Measurements from ENCODE around the gene PSMG1. TPM values are rescaled to one million over a fixed set of nuclear protein-coding genes. Genes with fewer than 3 reads are reported as not detected.

PSMG1 gene
- total and polyA plus RNA-seq, 9 of the 15 experiments (the other 6 are each of a cell fraction or from before 2014, with no cell fraction given): 54.5 to 427 (median 328) TPM

DNA sequence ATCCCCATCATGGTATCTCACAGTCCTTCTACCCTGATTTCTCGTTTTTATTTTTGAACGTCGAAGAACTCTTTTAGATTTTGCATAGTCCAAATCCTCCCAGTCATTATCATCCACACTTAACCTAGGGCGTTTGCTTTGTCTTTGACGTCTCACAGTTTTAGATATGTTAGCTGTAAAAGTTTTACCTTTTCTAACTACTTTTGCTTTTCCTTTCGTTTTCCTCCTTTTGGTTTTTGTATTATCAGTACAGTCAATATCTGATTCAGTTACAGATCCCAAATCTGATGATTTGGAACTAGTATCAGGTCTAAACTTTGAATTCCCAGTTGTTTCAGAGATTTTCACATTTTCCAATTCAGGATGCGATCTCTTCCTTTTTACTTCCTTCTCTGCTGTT lies 13.1 kb upstream of the PSMG1 start:
- no peak for DNase-seq (ENCODE audit: extremely low read depth in 1 of 4, low spot score in 3 of 4)
- intact Hi-C loops (cut with micrococcal nuclease) (no loop called here), in situ Hi-C loops (cut with MboI) (no loop called here)
- Histone ChIP-seq H4K20me1 (replicated peaks; ENCODE audit: control insufficient read depth, insufficient read depth, low read length) (no peaks in the 10 kb centered on the region), H3K27me3 (ENCODE audit: control insufficient read depth in 2 of 2, insufficient read depth in 2 of 2, low read length in 2 of 2) (no peaks in the 10 kb centered on the region), H3K36me3 (ENCODE audit: control insufficient read depth, insufficient read depth, low read length) (peaks cover 77% of the 10 kb centered on the region), H3K4me1 (replicated peaks in 1 of 2; ENCODE audit: control insufficient read depth in 2 of 2, insufficient read depth in 2 of 2, low read length in 2 of 2) (no peaks in the 10 kb centered on the region), H3K9me3 (replicated peaks; ENCODE audit: control insufficient read depth, insufficient read depth, low read depth, low read length) (no peaks in the 10 kb centered on the region), H3K4me3 (no peak overlapping the region), H3K9me1 (ENCODE audit: control insufficient read depth, insufficient read depth, low read length) (no peaks in the 10 kb centered on the region), H3K4me2 (ENCODE audit: insufficient read depth, low read length) (no peak overlapping the region), H3K9ac (ENCODE audit: insufficient read depth in 1 of 2, low read depth in 2 of 2, low read length in 2 of 2) (no peak overlapping the region), H3K27ac (ENCODE audit: extremely low read depth, low read depth, low read length) (no peak overlapping the region), H3K79me2 (ENCODE audit: control insufficient read depth, insufficient read depth, low read length) (no peaks in the 10 kb centered on the region), H2AFZ (ENCODE audit: low read depth, low read length) (no peak overlapping the region)
- no peak for ATAC-seq
- ChIA-PET CTCF (ENCODE audit: low intra/inter-chr PET ratio) (no interaction called here), POLR2A (interaction anchor here (0.6 to 2.9 kb wide), 2 partner anchors 8 to 151 kb away, joined by 3 to 9 read pairs; no protein-coding TSS in a partner anchor)
- no TSS peak for BruUV-seq (replicated peaks)
- no peak for FAIRE-seq
- 87% methylated on average over 7 of the region's 7 CpGs for WGBS (ENCODE audit: insufficient coverage, low coverage, missing lambda C conversion rate)
- TF ChIP-seq ZNF431 (CRISPR knock-in tag; IDR thresholded peaks at IDR 0.05) (no peak), LARP7 (IDR thresholded peaks at IDR 0.05) (no peak), NUFIP1 (IDR thresholded peaks at IDR 0.05; ENCODE audit: partially characterized antibody) (peak; percentile 41), BRD4 (IDR thresholded peaks at IDR 0.05) (no peak)
- TF ChIP-seq, protein P1, sequence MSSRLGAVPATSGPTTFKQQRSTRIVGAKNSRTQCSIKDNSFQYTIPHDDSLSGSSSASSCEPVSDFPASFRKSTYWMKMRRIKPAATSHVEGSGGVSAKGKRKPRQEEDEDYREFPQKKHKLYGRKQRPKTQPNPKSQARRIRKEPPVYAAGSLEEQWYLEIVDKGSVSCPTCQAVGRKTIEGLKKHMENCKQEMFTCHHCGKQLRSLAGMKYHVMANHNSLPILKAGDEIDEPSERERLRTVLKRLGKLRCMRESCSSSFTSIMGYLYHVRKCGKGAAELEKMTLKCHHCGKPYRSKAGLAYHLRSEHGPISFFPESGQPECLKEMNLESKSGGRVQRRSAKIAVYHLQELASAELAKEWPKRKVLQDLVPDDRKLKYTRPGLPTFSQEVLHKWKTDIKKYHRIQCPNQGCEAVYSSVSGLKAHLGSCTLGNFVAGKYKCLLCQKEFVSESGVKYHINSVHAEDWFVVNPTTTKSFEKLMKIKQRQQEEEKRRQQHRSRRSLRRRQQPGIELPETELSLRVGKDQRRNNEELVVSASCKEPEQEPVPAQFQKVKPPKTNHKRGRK (tag; IDR thresholded peaks at IDR 0.05): no peak

DNA sequence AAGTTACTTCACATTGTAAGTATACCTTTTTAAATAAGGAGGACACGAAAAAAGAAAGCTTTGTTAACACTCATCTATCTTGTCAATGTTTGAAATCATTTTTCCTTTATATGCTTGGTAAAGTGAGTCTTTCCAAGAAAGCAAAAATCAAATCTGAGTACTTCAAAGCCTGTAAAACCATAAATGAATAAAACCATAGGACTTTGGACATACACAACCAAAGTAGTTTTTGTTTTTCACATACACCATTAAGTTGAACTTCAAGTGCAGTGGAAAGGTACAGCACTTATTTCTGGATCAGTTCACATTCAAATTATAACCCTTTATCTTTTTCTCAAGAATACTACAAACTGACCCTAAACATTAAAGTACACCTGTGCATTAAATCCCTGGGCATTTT lies 10.1 kb upstream of the PSMG1 start:
- ChIA-PET POLR2A (interaction anchor here (1.2 to 1.5 kb wide), 2 partner anchors 10 to 26 kb away, joined by 3 to 8 read pairs; partner anchors contain the start of gene PSMG1), CTCF (ENCODE audit: low intra/inter-chr PET ratio) (no interaction called here)
- H3K27ac ChIP-seq (ENCODE audit: extremely low read depth, low read depth, low read length): no peak overlapping the region
- no peaks in the 10 kb centered on the region for H3K9me1 ChIP-seq (ENCODE audit: control insufficient read depth, insufficient read depth, low read length)
- H2AFZ ChIP-seq (ENCODE audit: low read depth, low read length): no peak overlapping the region
- no peak overlapping the region for H3K4me3 ChIP-seq
- no peak for FAIRE-seq
- DNase-seq (ENCODE audit: extremely low read depth in 1 of 4, low spot score in 3 of 4): no peak
- H3K27me3 ChIP-seq (ENCODE audit: control insufficient read depth in 2 of 2, insufficient read depth in 2 of 2, low read length in 2 of 2): no peaks in the 10 kb centered on the region
- in situ Hi-C loops (cut with MboI) (no loop called here), intact Hi-C loops (cut with micrococcal nuclease) (no loop called here)
- no peaks in the 10 kb centered on the region for H3K9me3 ChIP-seq (replicated peaks; ENCODE audit: control insufficient read depth, insufficient read depth, low read depth, low read length)
- WGBS (ENCODE audit: insufficient coverage, low coverage, missing lambda C conversion rate): 79% methylated on average over 1 of the region's 1 CpG
- H4K20me1 ChIP-seq (replicated peaks; ENCODE audit: control insufficient read depth, insufficient read depth, low read length): no peaks in the 10 kb centered on the region
- no peaks in the 10 kb centered on the region for H3K79me2 ChIP-seq (ENCODE audit: control insufficient read depth, insufficient read depth, low read length)
- ATAC-seq: no peak
- no peak overlapping the region for H3K9ac ChIP-seq (ENCODE audit: insufficient read depth in 1 of 2, low read depth in 2 of 2, low read length in 2 of 2)
- H3K36me3 ChIP-seq (ENCODE audit: control insufficient read depth, insufficient read depth, low read length): peaks cover 56% of the 10 kb centered on the region
- TF ChIP-seq TBL1XR1 (IDR thresholded peaks at IDR 0.05; ENCODE audit: low read length in 2 of 2): no peak
- no peak for TF ChIP-seq TFAM (CRISPR knock-in tag; conservative IDR thresholded peaks at IDR 0.05)
- TF ChIP-seq IRF2 (CRISPR knock-in tag; IDR thresholded peaks at IDR 0.05): no peak
- no peak for TF ChIP-seq ZNF586 (CRISPR knock-in tag; conservative IDR thresholded peaks at IDR 0.05)
- TF ChIP-seq ETV6 (IDR thresholded peaks at IDR 0.05; ENCODE audit: borderline replicate concordance in 1 of 2, low read depth in 2 of 2, low read length in 1 of 2): no peak
- no peak for TF ChIP-seq ETV6 (CRISPR knock-in tag; IDR thresholded peaks at IDR 0.05; ENCODE audit: borderline replicate concordance)
- no peak for TF ChIP-seq ELF2 (CRISPR knock-in tag; IDR thresholded peaks at IDR 0.05)
- TF ChIP-seq MAFK (IDR thresholded peaks at IDR 0.05; ENCODE audit: low read length): no peak
- no peak for TF ChIP-seq MEF2D (tag; conservative IDR thresholded peaks at IDR 0.05; ENCODE audit: low read depth)
- TF ChIP-seq ZNF239 (CRISPR knock-in tag; IDR thresholded peaks at IDR 0.05): no peak
- BruUV-seq (replicated peaks): no TSS peak
- no peak overlapping the region for H3K4me2 ChIP-seq (ENCODE audit: insufficient read depth, low read length)
- no peaks in the 10 kb centered on the region for H3K4me1 ChIP-seq (replicated peaks in 1 of 2; ENCODE audit: control insufficient read depth in 2 of 2, insufficient read depth in 2 of 2, low read length in 2 of 2)
